Measurements from ENCODE around the gene TRMT112.

- TF ChIP-seq CTCF (IDR thresholded peaks at IDR 0.05) (no peak), POLR2A (IDR thresholded peaks at IDR 0.05) (no peak)
These were observed 20.3 kb upstream of the TRMT112 start for GRCh38 chr11:64337538-64338249.

Data from uterus (tissue), 2 donors.